Measurements from ENCODE around the gene GALM.
"Not testable (repeated sequence)": the region's sequence is repeated elsewhere in the genome, so short reads cannot be mapped to it uniquely, and the experiment has no call there.

The GALM gene

DNA sequence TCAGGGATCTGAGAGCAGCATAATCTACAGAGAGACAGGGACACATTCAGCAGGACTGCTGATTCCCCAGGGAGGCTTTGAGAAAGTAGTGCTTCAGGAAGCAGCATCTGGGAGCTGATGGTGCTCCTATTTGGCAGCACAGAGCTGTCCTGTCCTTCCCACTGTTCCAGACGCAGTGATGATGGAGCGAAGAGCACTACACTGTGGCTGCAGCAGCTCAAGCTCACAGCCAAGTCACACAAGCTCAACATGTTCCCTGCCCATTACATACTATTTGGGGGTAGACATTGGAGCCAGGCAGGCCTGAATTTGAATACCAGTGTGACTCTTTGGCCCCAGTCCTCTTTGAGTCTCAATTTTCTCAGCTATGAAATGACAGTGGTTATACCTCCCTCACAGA lies 15.2 kb upstream of the GALM start:
- FAIRE-seq: no peak

DNA sequence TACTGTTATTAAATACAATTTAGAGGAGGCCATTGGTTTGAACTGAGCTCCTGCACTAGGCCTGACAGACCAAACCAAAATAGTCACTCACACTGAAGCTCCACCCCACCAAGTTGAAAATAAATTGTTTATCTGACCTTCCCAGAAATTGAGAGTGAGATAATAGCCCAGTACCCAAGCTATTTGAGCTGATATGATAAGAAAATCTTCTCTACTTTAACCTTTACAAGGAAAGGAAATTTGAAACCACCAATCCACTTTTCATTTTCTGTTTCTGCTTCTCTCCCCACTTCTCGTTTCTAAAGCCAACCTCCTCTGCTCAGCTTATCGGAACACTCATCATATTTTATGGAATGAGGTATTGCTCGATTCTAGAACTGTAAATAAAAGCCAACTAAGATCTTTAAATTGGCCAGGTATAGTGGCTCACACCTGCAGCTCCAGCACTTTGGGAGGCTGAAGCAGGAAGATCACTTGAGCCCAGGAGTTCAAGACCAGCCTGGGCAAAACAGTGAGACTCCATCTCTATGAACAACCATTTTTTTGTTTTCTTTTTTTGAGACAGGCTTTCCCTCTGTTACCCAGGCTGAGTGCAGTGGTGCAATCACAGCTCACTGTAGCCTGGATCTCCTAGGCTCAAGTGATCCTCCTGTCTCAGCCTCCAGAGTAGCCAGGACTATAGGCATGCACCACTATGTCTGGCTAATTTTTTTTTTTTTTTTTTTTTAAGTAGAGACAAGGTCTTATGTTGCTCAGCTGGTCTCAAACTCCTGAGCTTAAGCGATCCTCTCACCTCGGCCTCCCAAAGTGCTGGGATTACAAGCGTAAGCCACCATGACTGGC lies 13.3 kb upstream of the GALM start:
- FAIRE-seq: no peak

DNA sequence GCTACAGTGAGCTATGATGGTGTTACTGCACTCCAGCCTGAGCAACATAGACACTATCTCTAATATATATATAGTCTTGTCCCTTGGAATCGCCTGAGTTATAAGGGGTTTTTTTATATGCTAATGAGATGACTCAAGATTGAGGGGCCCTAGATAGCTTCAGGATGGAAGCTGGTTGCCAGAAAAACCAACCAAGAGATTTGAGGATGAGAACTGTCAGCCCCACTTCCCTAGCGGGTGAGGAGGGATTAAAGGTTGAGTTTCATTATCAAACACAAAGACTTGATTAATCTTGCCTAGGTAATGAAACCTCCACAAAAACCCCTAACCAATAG lies 12.6 kb upstream of the GALM start:
- no peak for FAIRE-seq

- FAIRE-seq: no peak
Measured at GRCh38 chr2:38653715-38654527, 12.0 kb upstream of the GALM start.

DNA sequence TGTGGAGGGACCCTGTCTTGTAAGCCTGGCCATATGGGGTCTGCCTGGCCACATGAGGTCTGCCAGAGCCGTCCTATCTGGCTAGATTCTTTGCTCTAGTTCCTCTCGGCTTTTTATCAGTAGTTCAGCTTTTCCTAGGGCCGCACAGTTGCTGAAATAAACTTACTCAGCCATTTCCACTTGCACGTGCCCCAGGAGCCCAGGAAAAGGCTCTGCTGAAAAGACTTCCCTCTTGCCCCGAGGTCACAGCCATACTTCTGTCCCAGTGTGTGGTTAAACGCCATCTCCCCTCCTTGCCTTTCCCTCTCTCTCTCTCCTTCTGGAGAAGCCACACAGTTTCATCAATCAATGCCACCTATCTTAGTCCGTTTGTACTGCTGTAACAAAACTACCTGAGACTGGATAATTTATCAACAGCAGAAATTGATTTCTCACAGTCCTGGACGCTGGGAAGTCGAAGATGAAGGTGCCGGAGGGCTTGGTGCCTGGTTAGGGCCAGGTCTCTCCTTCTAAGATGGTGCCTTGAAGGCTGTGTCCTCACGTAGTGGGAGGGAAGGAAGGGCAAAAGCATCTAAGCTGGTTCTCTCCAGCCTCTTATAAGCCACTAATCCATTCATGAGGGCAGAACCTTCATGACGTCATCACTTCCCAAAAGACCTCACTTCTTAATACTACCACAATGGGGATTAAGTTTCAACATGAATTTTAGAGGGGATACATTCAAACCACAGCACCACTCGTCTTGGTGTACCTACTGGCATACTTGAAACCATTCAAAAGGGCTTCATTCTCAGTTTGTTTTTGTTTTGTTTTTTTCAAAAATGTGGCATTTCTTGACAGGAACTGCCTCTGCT lies 11.2 kb upstream of the GALM start:
- FAIRE-seq: no peak

DNA sequence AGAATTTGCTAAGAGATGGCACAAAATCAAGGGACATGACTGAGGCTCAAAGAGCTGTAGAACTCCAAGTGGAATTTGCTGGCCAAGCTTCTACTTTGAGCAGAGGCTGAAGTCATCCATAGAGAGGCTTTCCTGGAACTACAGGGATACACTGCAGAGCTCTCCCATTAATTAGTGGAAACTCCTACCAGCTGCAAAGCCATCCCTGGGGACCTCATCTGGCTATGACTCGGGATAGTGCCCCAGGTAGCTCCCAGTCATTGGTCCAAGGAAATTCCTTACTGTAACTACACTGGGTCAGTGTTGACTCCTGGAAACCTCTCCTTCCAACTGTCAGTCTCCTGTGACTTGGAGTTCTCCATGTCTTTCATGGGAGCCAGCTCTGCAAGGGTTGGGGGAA lies 10.5 kb upstream of the GALM start:
- no peak for FAIRE-seq

GRCh38 chr2:38656866-38657480 lies 8.9 kb upstream of the GALM start:
- FAIRE-seq: no peak

- FAIRE-seq: no peak
Measured at GRCh38 chr2:38658613-38659012, 7.3 kb upstream of the GALM start.

DNA sequence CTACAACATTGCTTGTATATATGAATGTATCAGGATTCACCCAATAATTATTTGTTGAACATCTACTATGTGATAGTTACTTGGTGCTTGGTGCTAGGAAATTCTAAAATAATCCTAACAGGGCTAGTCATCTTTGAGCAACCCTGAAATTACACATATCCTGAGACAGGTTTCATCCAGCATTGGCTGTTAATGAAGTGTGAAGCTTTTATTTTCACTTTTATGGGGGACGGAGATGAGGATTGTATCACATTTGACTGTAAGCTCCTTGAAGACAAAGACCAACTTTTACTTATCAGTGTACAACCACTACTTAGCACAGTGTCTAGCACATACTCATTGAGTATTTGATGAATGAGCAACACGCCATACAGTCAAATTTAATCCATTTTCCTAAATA lies 6.8 kb upstream of the GALM start:
- no peak for FAIRE-seq

DNA sequence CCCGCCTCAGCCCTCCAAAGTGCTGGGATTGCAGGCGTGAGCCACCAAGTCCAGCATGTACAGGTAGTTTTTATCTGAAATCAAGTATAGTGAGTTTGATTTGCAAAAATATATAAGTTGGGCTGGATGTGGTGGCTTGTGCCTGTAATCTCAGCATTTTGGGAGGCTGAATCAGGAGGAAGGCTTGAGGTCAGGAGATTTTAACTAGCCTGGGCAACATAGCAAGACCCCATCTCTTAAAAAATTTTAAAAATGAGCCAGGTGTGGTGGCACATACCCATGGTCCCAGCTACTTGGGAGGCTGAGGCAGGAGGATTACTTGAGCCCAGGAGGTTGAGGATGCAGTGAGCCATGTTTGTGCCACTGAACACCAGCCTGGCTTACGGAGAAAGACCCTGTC lies 5.6 kb upstream of the GALM start:
- FAIRE-seq: no peak

- FAIRE-seq: no peak
Measured at GRCh38 chr2:38661306-38661705, 4.6 kb upstream of the GALM start.

- no peak for FAIRE-seq
Measured at GRCh38 chr2:38666556-38666910, 619 bp downstream of the GALM start.

DNA sequence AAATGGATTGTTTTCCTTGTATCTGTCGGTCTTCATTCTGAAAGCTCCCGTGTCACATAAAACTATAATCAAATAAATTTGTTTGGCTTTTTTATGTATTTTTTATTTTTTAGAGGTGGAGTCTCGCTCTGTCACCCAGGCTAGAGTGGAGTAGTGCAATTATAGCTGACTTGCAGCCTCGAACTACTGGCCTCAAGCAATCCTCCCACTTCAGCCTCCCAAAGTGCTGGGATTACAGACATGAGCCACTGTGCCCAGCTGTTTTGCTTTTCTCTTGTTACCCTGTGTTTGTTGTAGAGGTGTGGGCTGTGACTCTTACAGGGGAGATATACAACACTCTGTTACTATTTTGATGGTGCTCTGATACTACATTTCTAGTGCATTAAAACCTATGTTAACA lies 2.2 kb downstream of the GALM start:
- no peak for FAIRE-seq

GRCh38 chr2:38668779-38669479 lies 3.0 kb downstream of the GALM start:
- FAIRE-seq: no peak

GRCh38 chr2:38671303-38671702 lies 5.4 kb downstream of the GALM start:
- no peak for FAIRE-seq

- FAIRE-seq: no peak
Measured at GRCh38 chr2:38671946-38672345, 6.0 kb downstream of the GALM start.

- no peak for FAIRE-seq
Measured at GRCh38 chr2:38672445-38673391, 6.8 kb downstream of the GALM start.

DNA sequence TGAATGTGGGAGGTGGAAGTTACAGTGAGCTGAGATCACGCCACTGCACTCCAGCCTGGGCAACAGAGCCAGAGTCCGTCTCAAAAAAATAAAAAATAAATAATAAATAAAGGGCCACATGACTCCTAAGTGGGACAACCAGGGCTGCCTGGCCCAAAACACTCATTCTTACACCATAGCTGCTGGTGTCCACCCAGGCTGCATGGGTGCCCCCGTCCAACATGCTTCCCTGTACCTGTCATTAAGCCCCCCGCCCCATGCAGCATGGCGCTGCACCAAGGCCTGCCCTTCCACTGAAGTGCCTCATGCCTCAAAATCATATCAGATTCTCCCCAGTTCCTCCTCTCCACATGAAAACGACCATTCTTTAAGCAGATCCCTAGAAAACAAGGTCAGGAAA lies 10.8 kb downstream of the GALM start:
- no peak for FAIRE-seq

DNA sequence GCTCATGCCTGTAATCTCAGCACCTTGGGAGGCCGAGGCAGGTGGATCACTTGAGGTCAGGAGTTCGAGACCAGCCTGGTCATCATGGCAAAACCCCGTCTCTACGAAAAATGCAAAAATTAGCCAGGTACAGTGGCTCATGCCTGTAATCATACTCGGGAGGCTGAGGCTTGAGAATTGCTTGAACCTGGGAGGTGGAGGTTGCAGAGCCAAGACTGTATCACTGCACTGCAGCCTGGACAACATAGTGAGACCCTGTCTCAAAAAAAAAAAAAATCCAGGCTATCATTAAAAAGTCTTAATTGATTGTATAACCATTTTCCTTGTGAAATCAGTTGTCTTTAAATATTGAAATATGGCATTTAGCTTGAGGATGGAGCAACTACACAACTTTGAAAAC lies 15.0 kb downstream of the GALM start:
- FAIRE-seq: not testable (repeated sequence)

DNA sequence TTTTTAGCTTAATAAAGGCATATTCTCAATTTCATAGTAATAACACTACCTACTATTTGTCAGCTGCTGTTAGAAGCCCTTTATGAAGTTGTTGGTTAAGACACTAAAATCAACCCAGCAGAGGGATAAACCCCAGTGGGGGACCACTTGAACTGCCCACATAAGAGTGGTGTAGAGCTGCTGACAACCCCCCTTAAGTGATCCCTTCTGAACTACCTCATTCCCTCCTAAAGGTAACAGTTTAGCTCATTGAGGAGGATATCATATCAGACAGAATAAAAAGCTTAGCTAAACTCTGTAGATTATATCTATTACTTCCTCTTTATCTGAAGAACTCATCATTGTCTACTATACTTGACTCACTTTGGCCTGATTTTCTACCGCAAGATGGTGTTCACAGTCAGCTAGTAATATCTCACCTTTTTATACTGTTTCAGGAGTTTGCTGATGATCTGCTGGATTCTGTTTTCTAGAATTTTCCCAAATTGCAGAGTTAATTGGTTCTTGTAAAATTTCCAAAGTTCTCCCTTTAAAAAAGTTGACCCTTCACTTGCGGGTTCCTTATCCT lies 16.2 kb downstream of the GALM start:
- FAIRE-seq: no peak

DNA sequence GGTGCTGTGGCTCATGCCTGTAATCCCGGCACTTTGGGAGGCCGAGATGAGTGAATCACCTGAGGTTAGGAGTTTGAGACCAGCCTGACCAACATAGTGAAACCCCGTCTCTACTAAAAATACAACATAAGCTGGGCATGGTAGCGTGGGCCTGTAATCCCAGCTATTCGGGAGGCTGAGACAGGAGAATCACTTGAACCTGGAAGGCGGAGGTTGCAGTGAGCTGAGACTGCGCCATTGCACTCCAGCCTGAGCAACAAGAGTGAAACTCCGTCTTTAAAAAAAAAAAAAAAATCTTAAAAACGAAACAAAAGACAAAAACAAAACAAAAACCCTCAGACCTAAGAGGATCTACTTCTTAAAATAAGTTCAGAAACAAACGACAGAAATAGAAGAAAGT lies 16.7 kb downstream of the GALM start:
- not testable (repeated sequence) for FAIRE-seq
